H9 (cell line): Measurements from ENCODE around the gene ZNF814. TPM values are rescaled to one million over a fixed set of nuclear protein-coding genes. Genes with fewer than 3 reads are reported as not detected.

ENCODE experiments used
- DNase-seq: peaks from one replicate; pipeline ENCODE4 v3.0.0-alpha.2; 2017
- H2AFZ ChIP-seq: one replicate; pipeline ENCODE4 v1.6.1; 2013; ENCODE audit warnings: mild to moderate bottlenecking, low read length, control low read depth, moderate library complexity
- H2AK5ac ChIP-seq: 2 replicates; pipeline ENCODE4 v1.6.1; 2013; ENCODE audit warnings: low read length, control low read depth, mixed read lengths; ENCODE audit not compliant: insufficient read length
- H2BK120ac ChIP-seq: one replicate; pipeline ENCODE4 v1.6.1; 2013; ENCODE audit warnings: low read depth, mild to moderate bottlenecking, low read length, control low read depth, inconsistent platforms; ENCODE audit not compliant: poor library complexity, severe bottlenecking
- H2BK12ac ChIP-seq: 2 replicates; pipeline ENCODE4 v1.6.1; 2013; ENCODE audit warnings: low read length, control low read depth, mixed read lengths, low read depth; ENCODE audit not compliant: insufficient read length
- H2BK15ac ChIP-seq: 2 replicates; pipeline ENCODE4 v1.6.1; 2013; ENCODE audit warnings: low read depth, low read length, control low read depth
- H2BK20ac ChIP-seq: one replicate; pipeline ENCODE4 v1.6.1; 2013; ENCODE audit warnings: low read depth, mild to moderate bottlenecking, low read length, control low read depth, inconsistent platforms; ENCODE audit not compliant: poor library complexity, severe bottlenecking
- H2BK5ac ChIP-seq: 2 replicates; pipeline ENCODE4 v1.6.1; 2013; ENCODE audit warnings: low read length, control low read depth, mixed read lengths; ENCODE audit not compliant: insufficient read length
- H3K14ac ChIP-seq: 2 replicates; pipeline ENCODE4 v1.6.1; 2013; ENCODE audit warnings: low read length, control low read depth; ENCODE audit not compliant: insufficient read depth
- H3K18ac ChIP-seq: 2 replicates; pipeline ENCODE4 v1.6.1; 2013; ENCODE audit warnings: low read depth, mild to moderate bottlenecking, mixed read lengths, low read length, control low read depth; ENCODE audit not compliant: insufficient read length
- H3K23ac ChIP-seq: 2 replicates; pipeline ENCODE4 v1.6.1; 2013; ENCODE audit warnings: low read length, control low read depth, mixed read lengths, low read depth; ENCODE audit not compliant: insufficient read length
- H3K23me2 ChIP-seq: 2 replicates; pipeline ENCODE4 v1.6.1; 2013; ENCODE audit warnings: low read depth, mild to moderate bottlenecking, mixed read lengths, low read length, control low read depth; ENCODE audit not compliant: insufficient read length, poor library complexity, severe bottlenecking
- H3K27ac ChIP-seq: 2 replicates; pipeline ENCODE4 v1.5.1; 2013; ENCODE audit warnings: low read length, control low read depth, mixed read lengths, low read depth; ENCODE audit not compliant: insufficient read length
- H3K27me3 ChIP-seq: 2 replicates; pipeline ENCODE4 v1.6.1; 2013; ENCODE audit warnings: low read length, control low read depth, inconsistent platforms; ENCODE audit not compliant: insufficient read depth
- H3K4ac ChIP-seq: 2 replicates; pipeline ENCODE4 v1.6.1; 2013; ENCODE audit warnings: low read depth, mild to moderate bottlenecking, control low read depth, inconsistent platforms, low read length, moderate library complexity
- H3K4me1 ChIP-seq: 2 replicates; pipeline ENCODE4 v1.6.1; 2013; ENCODE audit warnings: low read length, control low read depth, inconsistent platforms; ENCODE audit not compliant: insufficient read depth
- H3K4me2 ChIP-seq: 2 replicates; pipeline ENCODE4 v1.6.1; 2013; ENCODE audit warnings: low read length, control low read depth, mixed read lengths; ENCODE audit not compliant: insufficient read length, insufficient read depth
- H3K56ac ChIP-seq: 2 replicates; pipeline ENCODE4 v1.6.1; 2013; ENCODE audit warnings: low read depth, mild to moderate bottlenecking, mixed read lengths, low read length, control low read depth; ENCODE audit not compliant: insufficient read length
- H3K79me1 ChIP-seq: 2 replicates; pipeline ENCODE4 v1.6.1; 2013; ENCODE audit warnings: low read depth, mild to moderate bottlenecking, moderate library complexity, low read length, control low read depth, inconsistent platforms; ENCODE audit not compliant: insufficient read depth, poor library complexity, severe bottlenecking
- H3K79me2 ChIP-seq: 2 replicates; pipeline ENCODE4 v1.6.1; 2013; ENCODE audit warnings: low read length, control low read depth, inconsistent platforms; ENCODE audit not compliant: insufficient read depth
- H3K9ac ChIP-seq: 2 replicates; pipeline ENCODE4 v1.6.1; 2013; ENCODE audit warnings: low read length, control low read depth, mixed read lengths; ENCODE audit not compliant: insufficient read length; ENCODE audit errors: extremely low read depth
- H3K9me3 ChIP-seq: one replicate; pipeline ENCODE4 v1.6.1; 2013; ENCODE audit warnings: low read depth, low read length, inconsistent platforms; ENCODE audit not compliant: control insufficient read depth
- H3T11ph ChIP-seq: one replicate; pipeline ENCODE4 v1.6.1; 2013; ENCODE audit warnings: mild to moderate bottlenecking, low read length, control low read depth, inconsistent platforms
- H4K20me1 ChIP-seq: one replicate; pipeline ENCODE4 v1.6.1; 2013; ENCODE audit not compliant: control insufficient read depth, insufficient read length, insufficient read depth
- H4K5ac ChIP-seq: 2 replicates; pipeline ENCODE4 v1.6.1; 2013; ENCODE audit warnings: low read depth, mild to moderate bottlenecking, mixed read lengths, low read length, control low read depth; ENCODE audit not compliant: insufficient read length
- H4K8ac ChIP-seq: replicated peaks from 2 replicates; pipeline ENCODE4 v1.6.1; 2013; ENCODE audit warnings: low read length, control low read depth, mixed read lengths, low read depth; ENCODE audit not compliant: insufficient read length
- H4K91ac ChIP-seq: 2 replicates; pipeline ENCODE4 v1.6.1; 2013; ENCODE audit warnings: low read depth, mild to moderate bottlenecking, moderate library complexity, mixed read lengths, low read length, control low read depth; ENCODE audit not compliant: insufficient read length
- H3K27ac Mint-ChIP-seq, 3 experiments: 2 replicates in 2 of 3; 3 replicates in 1 of 3; pipeline ENCODE4 v1.8.0; 2020 to 2021; ENCODE audit warnings: mixed read lengths in 3 of 3, mild to moderate bottlenecking in 1 of 3, moderate library complexity in 1 of 3
- H3K27me3 Mint-ChIP-seq: 2 replicates; pipeline ENCODE4 v1.8.0; 2021; ENCODE audit warnings: low read depth, mild to moderate bottlenecking, moderate library complexity, mixed read lengths
- H3K36me3 Mint-ChIP-seq, 3 experiments: 2 replicates in 2 of 3; 3 replicates in 1 of 3; pipeline ENCODE4 v1.8.0; 2020 to 2021; ENCODE audit warnings: low read depth in 3 of 3, mixed read lengths in 3 of 3; ENCODE audit not compliant: insufficient read depth in 1 of 3
- H3K4me1 Mint-ChIP-seq, 2 experiments: 2 replicates each; pipeline ENCODE4 v1.8.0; 2020; ENCODE audit warnings: mixed read lengths in 2 of 2
- H3K4me3 Mint-ChIP-seq, 2 experiments: 2 replicates in 1 of 2; 3 replicates in 1 of 2; pipeline ENCODE4 v1.8.0; 2020 to 2021; ENCODE audit warnings: mild to moderate bottlenecking in 2 of 2, mixed read lengths in 2 of 2, moderate library complexity in 1 of 2
- H3K9me3 Mint-ChIP-seq, 2 experiments: 2 replicates in 1 of 2; 3 replicates in 1 of 2; pipeline ENCODE4 v1.8.0; 2020; ENCODE audit warnings: mild to moderate bottlenecking in 2 of 2, mixed read lengths in 2 of 2, moderate library complexity in 1 of 2
- WGBS: extraction: QIAGEN DNeasy Blood & Tissue Kit; methylation state at CpG from one replicate; pipeline ENCODE4 v1.1.7; 2013; ENCODE audit warnings: missing lambda C conversion rate, low lambda C conversion rate, mixed read lengths; ENCODE audit not compliant: insufficient read length; ENCODE audit errors: extremely low coverage; 5-methylcytosine and 5-hydroxymethylcytosine counted together
- total RNA-seq: library from RNA; stranded (reverse); gene quantifications from 2 replicates; pipeline ENCODE4 v1.2.1, GENCODE V29; 2021
- TF ChIP-seq, protein P1 (sequence below): fragments of 200-600 bp; sonication (generic); conservative IDR thresholded peaks from 3 replicates; pipeline ENCODE4 v1.8.0; 2021; ENCODE audit warnings: antibody characterized with exemption, mild to moderate bottlenecking

The ZNF814 gene
- total RNA-seq, 1 experiment from 2014 or later, result 103 TPM

DNA sequence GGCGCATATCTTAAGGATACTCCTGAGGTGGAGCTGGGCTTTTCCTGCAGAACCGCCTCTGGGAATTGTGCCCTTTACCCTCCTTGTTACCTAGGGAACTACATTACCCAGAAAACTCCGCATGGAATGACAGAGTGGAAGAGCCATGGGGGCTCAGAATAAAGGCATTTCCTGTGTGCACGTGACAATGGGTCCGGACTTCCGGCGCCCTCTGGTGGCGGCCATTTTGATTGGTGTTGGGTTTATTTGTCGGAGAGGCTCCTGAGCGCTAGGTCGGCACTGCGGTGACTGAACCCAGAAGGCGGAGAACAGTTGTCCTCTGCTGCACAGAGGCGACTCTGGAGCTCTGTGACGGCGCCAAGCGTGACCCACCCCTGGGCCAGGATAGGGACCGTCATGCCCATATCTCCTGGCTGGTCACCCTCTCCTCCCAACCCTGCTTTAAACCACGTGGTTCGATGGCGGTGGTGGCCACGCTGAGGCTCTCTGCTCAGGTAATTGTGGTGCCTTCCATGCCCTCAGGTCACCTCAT lies 58.7 kb downstream of the ZNF814 start, which contains the start of gene ZNF587B:
Gene ZNF587B, plus strand, starts transcription at position 229 of the 532 bp plus-strand sequence. Its CDS starts 230 bp downstream, at position 459.
- Histone ChIP-seq H2AFZ (no peak within 1 kb of the TSS), H3K27me3 (no peaks in the 10 kb centered on the region), H3K23me2 (no peaks in the 10 kb centered on the region), H3K9ac (peak within 1 kb of the TSS; percentile 86), H3K4ac (no peak within 1 kb of the TSS), H3K23ac (no peak within 1 kb of the TSS), H2BK15ac (no peak within 1 kb of the TSS), H4K20me1 (no peaks in the 10 kb centered on the region), H3K79me1 (peaks cover 2% of the 10 kb centered on the region), H3T11ph (no peak within 1 kb of the TSS), H3K56ac (no peak within 1 kb of the TSS), H3K27ac (peak within 1 kb of the TSS; percentile 60), H2AK5ac (no peak within 1 kb of the TSS), H2BK120ac (no peak within 1 kb of the TSS), H3K4me1 (no peaks in the 10 kb centered on the region; the same call in 1 of the 2 replicates), H4K8ac (no peak within 1 kb of the TSS), H2BK20ac (no peak within 1 kb of the TSS), H2BK5ac (no peak within 1 kb of the TSS), H3K4me2 (peak within 1 kb of the TSS; percentile 36), H3K9me3 (no peaks in the 10 kb centered on the region), H4K91ac (no peak within 1 kb of the TSS), H3K79me2 (peaks cover 31% of the 10 kb centered on the region), H3K18ac (peak within 1 kb of the TSS; percentile 86), H4K5ac (no peak within 1 kb of the TSS), H3K14ac (peak within 1 kb of the TSS; percentile 83), H2BK12ac (no peak within 1 kb of the TSS)
- H3K27me3 Mint-ChIP-seq, result no peaks in the 10 kb centered on the region
- H3K4me3 Mint-ChIP-seq, result peak within 1 kb of the TSS; percentile 93 to 97
- DNase-seq, result peak; percentile 96
- H3K27ac Mint-ChIP-seq, result peak within 1 kb of the TSS; percentile 78 to 99 (median 97)
- peaks cover 21 to 24% of the 10 kb centered on the region in 2 experiments for H3K4me1 Mint-ChIP-seq
- no peaks in the 10 kb centered on the region for H3K9me3 Mint-ChIP-seq
- H3K36me3 Mint-ChIP-seq, result peaks cover 28 to 46% (median 29%) of the 10 kb centered on the region in 3 experiments
- TF ChIP-seq, protein P1, sequence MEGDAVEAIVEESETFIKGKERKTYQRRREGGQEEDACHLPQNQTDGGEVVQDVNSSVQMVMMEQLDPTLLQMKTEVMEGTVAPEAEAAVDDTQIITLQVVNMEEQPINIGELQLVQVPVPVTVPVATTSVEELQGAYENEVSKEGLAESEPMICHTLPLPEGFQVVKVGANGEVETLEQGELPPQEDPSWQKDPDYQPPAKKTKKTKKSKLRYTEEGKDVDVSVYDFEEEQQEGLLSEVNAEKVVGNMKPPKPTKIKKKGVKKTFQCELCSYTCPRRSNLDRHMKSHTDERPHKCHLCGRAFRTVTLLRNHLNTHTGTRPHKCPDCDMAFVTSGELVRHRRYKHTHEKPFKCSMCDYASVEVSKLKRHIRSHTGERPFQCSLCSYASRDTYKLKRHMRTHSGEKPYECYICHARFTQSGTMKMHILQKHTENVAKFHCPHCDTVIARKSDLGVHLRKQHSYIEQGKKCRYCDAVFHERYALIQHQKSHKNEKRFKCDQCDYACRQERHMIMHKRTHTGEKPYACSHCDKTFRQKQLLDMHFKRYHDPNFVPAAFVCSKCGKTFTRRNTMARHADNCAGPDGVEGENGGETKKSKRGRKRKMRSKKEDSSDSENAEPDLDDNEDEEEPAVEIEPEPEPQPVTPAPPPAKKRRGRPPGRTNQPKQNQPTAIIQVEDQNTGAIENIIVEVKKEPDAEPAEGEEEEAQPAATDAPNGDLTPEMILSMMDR, result peak; percentile 49; the same call in 2 of the 3 replicates
- WGBS, result no CpG with 5 or more reads among the region's 22 CpGs
